Measurements from ENCODE around the gene DEUP1. TPM values are rescaled to one million over a fixed set of nuclear protein-coding genes. Genes with fewer than 3 reads are reported as not detected.

Gene DEUP1
- total and polyA plus RNA-seq, 2 donors (not counting 1 experiment from before 2014, with no cell fraction given): not detected

- Histone ChIP-seq H3K9me3 (ENCODE audit: control insufficient read depth, insufficient read depth, low read depth, low read length) (no peaks in the 10 kb centered on the region), H3K79me2 (ENCODE audit: control insufficient read depth, insufficient read depth, low read length) (no peaks in the 10 kb centered on the region), H3K4me2 (ENCODE audit: extremely low read depth, insufficient read depth, low read length) (no peak overlapping the region), H3K27me3 (ENCODE audit: control insufficient read depth, insufficient read depth, low read length) (no peaks in the 10 kb centered on the region), H3K27ac (ENCODE audit: insufficient read depth, low read length) (no peak overlapping the region), H2AFZ (ENCODE audit: low read length) (no peak overlapping the region), H4K20me1 (ENCODE audit: control insufficient read depth, extremely low read depth, insufficient read depth, low read length) (no peaks in the 10 kb centered on the region), H3K4me1 (ENCODE audit: control insufficient read depth, extremely low read depth, insufficient read depth, low read length) (no peaks in the 10 kb centered on the region), H3K4me3 (replicated peaks in 1 of 4; ENCODE audit: control extremely low read depth in 1 of 4, insufficient read depth in 1 of 4, low read depth in 3 of 4, low read length in 4 of 4) (no peak overlapping the region), H3K36me3 (ENCODE audit: control insufficient read depth, insufficient read depth, low read length) (no peaks in the 10 kb centered on the region), H3K9ac (ENCODE audit: insufficient read depth, low read length) (no peak overlapping the region)
- TF ChIP-seq, protein P1, sequence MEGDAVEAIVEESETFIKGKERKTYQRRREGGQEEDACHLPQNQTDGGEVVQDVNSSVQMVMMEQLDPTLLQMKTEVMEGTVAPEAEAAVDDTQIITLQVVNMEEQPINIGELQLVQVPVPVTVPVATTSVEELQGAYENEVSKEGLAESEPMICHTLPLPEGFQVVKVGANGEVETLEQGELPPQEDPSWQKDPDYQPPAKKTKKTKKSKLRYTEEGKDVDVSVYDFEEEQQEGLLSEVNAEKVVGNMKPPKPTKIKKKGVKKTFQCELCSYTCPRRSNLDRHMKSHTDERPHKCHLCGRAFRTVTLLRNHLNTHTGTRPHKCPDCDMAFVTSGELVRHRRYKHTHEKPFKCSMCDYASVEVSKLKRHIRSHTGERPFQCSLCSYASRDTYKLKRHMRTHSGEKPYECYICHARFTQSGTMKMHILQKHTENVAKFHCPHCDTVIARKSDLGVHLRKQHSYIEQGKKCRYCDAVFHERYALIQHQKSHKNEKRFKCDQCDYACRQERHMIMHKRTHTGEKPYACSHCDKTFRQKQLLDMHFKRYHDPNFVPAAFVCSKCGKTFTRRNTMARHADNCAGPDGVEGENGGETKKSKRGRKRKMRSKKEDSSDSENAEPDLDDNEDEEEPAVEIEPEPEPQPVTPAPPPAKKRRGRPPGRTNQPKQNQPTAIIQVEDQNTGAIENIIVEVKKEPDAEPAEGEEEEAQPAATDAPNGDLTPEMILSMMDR (conservative IDR thresholded peaks at IDR 0.05 in 1 of 2, IDR thresholded peaks at IDR 0.05 in 1 of 2; ENCODE audit: low read depth in 1 of 2, low read length in 2 of 2): no peak
- TF ChIP-seq EZH2 (IDR thresholded peaks at IDR 0.05; ENCODE audit: low read length, missing control alignments): no peak
- peak; percentile 20 to 77 for DNase-seq (ENCODE audit: low read depth in 2 of 2)
These were observed 154.2 kb downstream of the DEUP1 start for GRCh38 chr11:93484716-93485115.

GRCh38 chr11:93485983-93486382 is 155.4 kb downstream of the DEUP1 start:
- H3K9me3 ChIP-seq (ENCODE audit: control insufficient read depth, insufficient read depth, low read depth, low read length): no peaks in the 10 kb centered on the region
- H3K4me2 ChIP-seq (ENCODE audit: extremely low read depth, insufficient read depth, low read length): no peak overlapping the region
- no peaks in the 10 kb centered on the region for H3K36me3 ChIP-seq (ENCODE audit: control insufficient read depth, insufficient read depth, low read length)
- H3K27ac ChIP-seq (ENCODE audit: insufficient read depth, low read length): no peak overlapping the region
- TF ChIP-seq, protein P1 (conservative IDR thresholded peaks at IDR 0.05 in 1 of 2, IDR thresholded peaks at IDR 0.05 in 1 of 2; ENCODE audit: low read depth in 1 of 2, low read length in 2 of 2): no peak
- TF ChIP-seq EZH2 (IDR thresholded peaks at IDR 0.05; ENCODE audit: low read length, missing control alignments): no peak
- H3K79me2 ChIP-seq (ENCODE audit: control insufficient read depth, insufficient read depth, low read length): no peaks in the 10 kb centered on the region
- H3K27me3 ChIP-seq (ENCODE audit: control insufficient read depth, insufficient read depth, low read length): no peaks in the 10 kb centered on the region
- H3K4me1 ChIP-seq (ENCODE audit: control insufficient read depth, extremely low read depth, insufficient read depth, low read length): no peaks in the 10 kb centered on the region
- no peak overlapping the region for H3K9ac ChIP-seq (ENCODE audit: insufficient read depth, low read length)
- no peaks in the 10 kb centered on the region for H4K20me1 ChIP-seq (ENCODE audit: control insufficient read depth, extremely low read depth, insufficient read depth, low read length)
- no peak for DNase-seq (ENCODE audit: low read depth in 2 of 2)
- no peak overlapping the region for H3K4me3 ChIP-seq (replicated peaks in 1 of 4; ENCODE audit: control extremely low read depth in 1 of 4, insufficient read depth in 1 of 4, low read depth in 3 of 4, low read length in 4 of 4)
- H2AFZ ChIP-seq (ENCODE audit: low read length): no peak overlapping the region

- Histone ChIP-seq H3K9ac (ENCODE audit: insufficient read depth, low read length) (no peak overlapping the region), H3K4me3 (replicated peaks in 1 of 4; ENCODE audit: control extremely low read depth in 1 of 4, insufficient read depth in 1 of 4, low read depth in 3 of 4, low read length in 4 of 4) (no peak overlapping the region), H3K9me3 (ENCODE audit: control insufficient read depth, insufficient read depth, low read depth, low read length) (no peaks in the 10 kb centered on the region), H3K4me1 (ENCODE audit: control insufficient read depth, extremely low read depth, insufficient read depth, low read length) (no peaks in the 10 kb centered on the region), H4K20me1 (ENCODE audit: control insufficient read depth, extremely low read depth, insufficient read depth, low read length) (no peaks in the 10 kb centered on the region), H2AFZ (ENCODE audit: low read length) (no peak overlapping the region), H3K27ac (ENCODE audit: insufficient read depth, low read length) (no peak overlapping the region), H3K79me2 (ENCODE audit: control insufficient read depth, insufficient read depth, low read length) (no peaks in the 10 kb centered on the region), H3K27me3 (ENCODE audit: control insufficient read depth, insufficient read depth, low read length) (no peaks in the 10 kb centered on the region), H3K4me2 (ENCODE audit: extremely low read depth, insufficient read depth, low read length) (no peak overlapping the region), H3K36me3 (ENCODE audit: control insufficient read depth, insufficient read depth, low read length) (no peaks in the 10 kb centered on the region)
- DNase-seq (ENCODE audit: low read depth in 2 of 2): peak in 1 of 2 donors; percentile 3
- TF ChIP-seq, protein P1 (conservative IDR thresholded peaks at IDR 0.05 in 1 of 2, IDR thresholded peaks at IDR 0.05 in 1 of 2; ENCODE audit: low read depth in 1 of 2, low read length in 2 of 2): no peak
- TF ChIP-seq EZH2 (IDR thresholded peaks at IDR 0.05; ENCODE audit: low read length, missing control alignments): no peak
These were observed 156.5 kb downstream of the DEUP1 start for GRCh38 chr11:93487032-93487483.

Other genes with a start within 250 kb of the DEUP1 start
- gene SLC36A4, start 132.8 kb upstream of the DEUP1 start, total RNA-seq: 5.9 and 7.3 TPM in 2 replicates
- 17.8 and 22.7 TPM in 2 replicates for gene SLC36A4, start 132.8 kb upstream of the DEUP1 start, polyA plus RNA-seq
- gene SMCO4, start 212.6 kb downstream of the DEUP1 start, total RNA-seq: 8.6 and 44.2 TPM in 2 replicates
- gene SMCO4, start 212.6 kb downstream of the DEUP1 start, polyA plus RNA-seq: 6.4 and 8.2 TPM in 2 replicates